Coronary artery (tissue), 2 donors: ENCODE measurements around the gene PDCD1.
"Not testable (repeated sequence)": the region's sequence is repeated elsewhere in the genome, so short reads cannot be mapped to it uniquely, and the experiment has no call there.

ENCODE experiments used
- DNase-seq: peaks from one replicate; pipeline ENCODE4 v3.0.0-alpha.2; 2017; ENCODE audit warnings: low spot score
- H3K27ac ChIP-seq, 2 donors: fragments of 200-600 bp; sonication (generic); one replicate each; pipeline ENCODE4 v1.5.1; 2016 to 2019
- H3K4me3 ChIP-seq: fragments of 200-600 bp; sonication (generic); 2 replicates; pipeline ENCODE4 v1.5.1; 2016; ENCODE audit warnings: mild to moderate bottlenecking, moderate library complexity
- CTCF ChIP-seq: fragments of 200-600 bp; sonication (generic); IDR thresholded peaks from one replicate; pipeline ENCODE4 v1.5.1; 2019; ENCODE audit warnings: antibody characterized with exemption

The PDCD1 gene

GRCh38 chr2:241858206-241859016 is at the start of gene PDCD1:
Gene PDCD1, minus strand, starts transcription at chr2:241858894. Its CDS starts 56 bp downstream, at chr2:241858838.
- Histone ChIP-seq H3K27ac (peak within 1 kb of the TSS; percentile 36 to 79), H3K4me3 (peak within 1 kb of the TSS; percentile 62)
- DNase-seq, result no peak
- no peak for TF ChIP-seq CTCF

GRCh38 chr2:241907831-241908230 is 49.1 kb upstream of the PDCD1 start:
- not testable (repeated sequence) for H3K27ac ChIP-seq, H3K4me3 ChIP-seq
- peak; percentile 19 for DNase-seq

- TF ChIP-seq CTCF, result no peak
- Histone ChIP-seq H3K4me3 (no peak overlapping the region), H3K27ac (no peak overlapping the region)
- DNase-seq, result peak; percentile 38
These were observed 48.3 kb upstream of the PDCD1 start for GRCh38 chr2:241906826-241907570.

GRCh38 chr2:241906378-241906770 is 47.7 kb upstream of the PDCD1 start:
- not testable (repeated sequence) for H3K4me3 ChIP-seq, DNase-seq, H3K27ac ChIP-seq

- Histone ChIP-seq H3K27ac (no peak overlapping the region), H3K4me3 (no peak overlapping the region)
These were observed 47.2 kb upstream of the PDCD1 start for GRCh38 chr2:241905716-241906377.

DNA sequence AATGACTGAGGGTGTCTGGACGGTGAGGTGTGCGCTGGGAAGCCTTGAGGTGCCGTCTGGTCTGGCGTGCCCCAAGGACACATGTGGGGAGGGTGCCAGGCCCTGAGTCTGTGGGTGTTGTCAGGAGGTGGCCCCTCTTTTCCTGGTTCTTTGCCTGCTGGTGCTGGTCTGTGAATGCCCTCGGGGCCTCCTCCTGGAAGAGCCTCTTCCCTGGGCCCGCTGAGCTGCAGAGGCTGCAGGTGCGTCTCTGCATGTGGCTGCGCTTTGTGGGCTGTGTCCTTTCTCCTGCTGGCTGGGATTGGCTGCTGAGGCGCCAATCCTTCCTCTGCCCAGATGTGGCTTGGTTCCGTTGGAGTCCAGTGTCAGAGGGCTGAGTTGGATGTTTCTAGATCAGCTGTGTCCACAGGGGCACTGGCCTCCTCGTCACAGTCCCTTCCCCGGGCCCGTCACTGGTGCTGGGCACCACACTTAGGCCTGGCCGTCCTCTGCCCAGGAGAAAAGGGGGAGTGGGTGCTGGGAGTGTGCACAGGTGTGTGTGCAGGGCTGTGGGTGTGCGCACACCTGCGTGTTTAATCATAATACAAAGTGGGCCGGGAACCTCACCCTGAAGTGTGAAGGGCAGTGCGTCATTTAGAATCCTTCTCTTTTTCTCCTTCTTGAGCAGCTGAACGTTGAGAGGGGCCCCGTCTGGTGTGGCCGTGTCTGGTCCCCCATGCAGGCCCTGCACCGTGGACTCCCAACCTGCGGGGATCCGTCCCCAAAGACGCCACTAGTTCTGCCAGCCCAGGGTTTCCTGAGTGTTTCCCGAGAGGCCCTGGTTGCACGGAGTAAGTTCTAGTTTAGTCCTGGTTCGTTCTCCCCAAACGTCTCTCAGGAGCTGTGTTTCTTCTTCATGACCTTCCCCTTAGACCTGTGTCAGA is 46.4 kb upstream of the PDCD1 start:
- peak; percentile 59 for DNase-seq
- TF ChIP-seq CTCF, result no peak
- no peak overlapping the region for H3K4me3 ChIP-seq
- H3K27ac ChIP-seq, result no peak overlapping the region

More at GRCh38 chr2:241905716-241906377, 47.2 kb upstream of the PDCD1 start:
- TF ChIP-seq CTCF, result no peak
- DNase-seq, result peak; percentile 49

DNA sequence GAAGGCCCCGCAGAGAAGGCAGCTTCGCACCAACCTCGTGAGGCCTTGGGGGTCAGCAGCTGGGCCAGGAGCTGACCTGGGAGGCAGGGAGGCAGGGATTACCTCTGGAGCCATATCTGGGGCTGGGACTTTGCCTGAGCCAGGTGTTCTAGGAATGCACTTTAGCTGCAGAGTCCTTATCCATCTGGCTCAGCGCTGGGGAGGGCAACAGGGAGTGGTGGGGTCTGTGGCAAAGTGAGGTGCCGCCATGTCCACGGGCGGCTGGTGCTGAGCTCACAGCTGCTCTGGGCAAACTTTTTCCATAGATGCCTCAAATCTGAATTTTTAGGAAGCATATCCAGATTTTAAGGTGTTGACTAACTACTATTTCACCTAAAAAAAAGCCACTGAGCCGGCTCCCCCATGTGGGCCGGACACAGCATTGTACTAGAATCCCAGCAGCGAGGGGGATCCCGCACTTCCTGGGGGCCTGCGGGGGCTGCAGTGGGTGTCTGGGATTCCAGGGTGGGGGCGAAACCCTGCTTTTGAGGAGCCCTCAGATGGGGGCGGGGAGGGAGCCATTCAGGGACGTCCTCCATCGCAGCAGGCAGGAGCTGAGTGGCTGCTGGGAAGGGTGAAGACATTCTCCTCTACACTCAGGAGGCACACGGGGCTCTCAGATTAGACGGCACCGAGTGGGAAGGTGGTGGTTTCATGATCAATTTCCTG is 45.5 kb upstream of the PDCD1 start:
- no peak for TF ChIP-seq CTCF
- no peak overlapping the region for H3K4me3 ChIP-seq
- no peak overlapping the region for H3K27ac ChIP-seq
- DNase-seq, result peak; percentile 52
